GM10266 (cell line): Measurements from ENCODE around the gene ASTL.

Experiments
- DNase-seq: peaks from one replicate; pipeline ENCODE4 v3.0.0; 2012; ENCODE audit errors: extremely low spot score
- TF ChIP-seq, protein P1 (sequence below): IDR thresholded peaks from 2 replicates; pipeline ENCODE4 v1.5.1; 2012; ENCODE audit warnings: mild to moderate bottlenecking, low read depth; ENCODE audit not compliant: control insufficient read depth, insufficient read depth; ENCODE audit errors: missing control alignments

The ASTL gene

DNA sequence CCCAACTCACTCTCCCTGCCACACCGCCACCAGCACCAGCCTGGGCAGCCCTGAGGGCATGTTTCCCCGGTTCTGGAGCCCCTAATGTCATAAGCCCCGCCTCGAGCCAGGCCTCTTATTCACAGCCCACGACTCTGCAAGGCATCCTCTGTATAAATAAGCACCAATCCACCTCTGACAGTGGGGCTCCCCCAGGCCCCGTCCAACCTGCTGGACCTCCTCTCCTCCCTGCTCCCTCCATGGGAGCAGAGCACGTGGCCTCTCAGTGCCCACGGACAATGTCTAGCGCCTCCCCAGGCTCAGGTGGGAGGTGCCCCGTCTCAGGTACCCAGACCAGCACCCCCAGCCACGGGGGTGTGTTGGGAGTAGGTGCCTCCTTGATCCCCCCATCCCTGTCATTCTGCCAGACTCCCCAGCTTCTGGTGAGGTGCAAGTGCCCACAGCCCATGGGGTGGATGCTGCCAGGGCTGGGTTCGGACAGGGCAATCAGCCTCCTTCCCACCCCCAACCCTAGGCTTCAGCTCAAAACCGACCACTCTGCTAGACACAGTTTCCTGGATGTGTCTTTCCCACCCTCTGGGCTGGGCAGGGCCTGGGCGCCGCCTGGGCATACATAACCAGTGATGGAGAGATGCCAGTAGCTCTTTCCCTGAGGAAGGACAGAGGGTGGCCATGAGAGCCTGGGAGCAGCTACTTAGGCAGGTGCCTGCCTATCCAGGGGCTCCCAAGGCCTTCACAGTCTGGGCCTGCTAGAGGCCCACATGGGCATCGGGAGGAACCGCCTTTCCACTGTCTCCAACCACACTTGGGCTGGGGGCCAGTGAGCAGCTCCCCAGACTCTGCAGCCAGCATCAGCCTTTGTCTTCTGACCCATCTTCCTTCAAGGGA lies 20.4 kb downstream of the ASTL start:
- TF ChIP-seq, protein P1, sequence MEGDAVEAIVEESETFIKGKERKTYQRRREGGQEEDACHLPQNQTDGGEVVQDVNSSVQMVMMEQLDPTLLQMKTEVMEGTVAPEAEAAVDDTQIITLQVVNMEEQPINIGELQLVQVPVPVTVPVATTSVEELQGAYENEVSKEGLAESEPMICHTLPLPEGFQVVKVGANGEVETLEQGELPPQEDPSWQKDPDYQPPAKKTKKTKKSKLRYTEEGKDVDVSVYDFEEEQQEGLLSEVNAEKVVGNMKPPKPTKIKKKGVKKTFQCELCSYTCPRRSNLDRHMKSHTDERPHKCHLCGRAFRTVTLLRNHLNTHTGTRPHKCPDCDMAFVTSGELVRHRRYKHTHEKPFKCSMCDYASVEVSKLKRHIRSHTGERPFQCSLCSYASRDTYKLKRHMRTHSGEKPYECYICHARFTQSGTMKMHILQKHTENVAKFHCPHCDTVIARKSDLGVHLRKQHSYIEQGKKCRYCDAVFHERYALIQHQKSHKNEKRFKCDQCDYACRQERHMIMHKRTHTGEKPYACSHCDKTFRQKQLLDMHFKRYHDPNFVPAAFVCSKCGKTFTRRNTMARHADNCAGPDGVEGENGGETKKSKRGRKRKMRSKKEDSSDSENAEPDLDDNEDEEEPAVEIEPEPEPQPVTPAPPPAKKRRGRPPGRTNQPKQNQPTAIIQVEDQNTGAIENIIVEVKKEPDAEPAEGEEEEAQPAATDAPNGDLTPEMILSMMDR: no peak
- no peak for DNase-seq

DNA sequence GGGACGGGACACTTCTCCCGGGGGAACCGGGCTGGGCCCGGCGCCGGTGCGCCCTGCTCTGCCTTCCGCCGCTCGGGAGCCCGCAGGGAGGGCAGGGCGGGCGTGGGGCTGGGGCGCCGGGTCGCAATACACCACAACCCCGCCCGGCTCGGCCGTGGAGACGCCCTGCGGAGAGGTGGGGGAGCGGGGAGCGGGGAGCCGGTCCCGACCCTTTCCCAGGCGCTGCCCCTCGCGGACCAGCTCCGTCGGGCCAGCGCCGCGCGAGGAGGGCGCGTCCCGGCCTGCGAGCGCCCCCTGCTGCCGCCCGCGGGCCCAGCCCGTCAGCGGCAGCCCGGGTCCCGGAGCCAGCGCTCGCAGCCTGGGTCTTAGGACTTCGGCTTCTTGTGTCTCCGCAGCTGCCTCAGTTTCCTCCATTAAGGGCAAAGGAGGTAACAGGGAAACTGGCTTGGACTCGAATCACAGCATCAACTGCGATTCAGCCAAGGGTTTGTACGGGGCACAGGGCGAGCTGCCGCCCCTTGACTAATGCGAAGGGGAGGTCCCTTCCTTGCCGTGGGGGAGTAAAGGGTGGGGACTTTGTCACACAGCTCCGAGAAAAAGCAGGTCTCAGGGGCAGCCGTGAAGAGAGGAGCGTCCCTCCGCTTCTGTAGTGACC lies 21.3 kb downstream of the ASTL start:
- peak; percentile 93 for DNase-seq
- TF ChIP-seq, protein P1: peak; percentile 94

DNA sequence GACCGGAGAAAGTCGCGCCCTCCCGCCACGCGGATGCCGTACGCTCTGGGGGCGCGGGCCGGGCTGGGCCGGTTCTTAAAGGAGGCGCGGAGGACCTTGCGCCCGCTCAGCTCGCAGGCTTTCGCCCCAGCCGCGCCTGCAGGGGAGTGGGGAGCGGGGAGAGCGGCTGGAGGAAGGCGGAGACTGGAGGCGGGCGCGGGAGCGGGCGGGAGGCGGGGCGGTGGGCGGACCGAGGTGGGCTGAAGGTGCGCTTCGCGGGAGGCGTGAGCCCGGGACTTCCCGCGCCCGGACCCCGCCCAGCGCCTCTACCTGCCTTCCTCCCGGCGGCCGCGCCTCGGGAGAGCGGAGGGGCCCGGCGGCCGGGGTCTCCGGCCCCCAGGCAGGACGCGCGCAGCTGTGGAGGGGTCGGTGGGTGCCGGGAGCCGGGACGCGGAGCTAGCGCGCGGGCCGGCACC lies 21.9 kb downstream of the ASTL start, which contains the start of gene ADRA2B:
Gene ADRA2B (minus strand): TSS at position 148 of the 455 bp plus-strand sequence. CDS start 422 bp downstream, outside the sequence.
- peak; percentile 89 for DNase-seq
- TF ChIP-seq, protein P1: no peak

DNA sequence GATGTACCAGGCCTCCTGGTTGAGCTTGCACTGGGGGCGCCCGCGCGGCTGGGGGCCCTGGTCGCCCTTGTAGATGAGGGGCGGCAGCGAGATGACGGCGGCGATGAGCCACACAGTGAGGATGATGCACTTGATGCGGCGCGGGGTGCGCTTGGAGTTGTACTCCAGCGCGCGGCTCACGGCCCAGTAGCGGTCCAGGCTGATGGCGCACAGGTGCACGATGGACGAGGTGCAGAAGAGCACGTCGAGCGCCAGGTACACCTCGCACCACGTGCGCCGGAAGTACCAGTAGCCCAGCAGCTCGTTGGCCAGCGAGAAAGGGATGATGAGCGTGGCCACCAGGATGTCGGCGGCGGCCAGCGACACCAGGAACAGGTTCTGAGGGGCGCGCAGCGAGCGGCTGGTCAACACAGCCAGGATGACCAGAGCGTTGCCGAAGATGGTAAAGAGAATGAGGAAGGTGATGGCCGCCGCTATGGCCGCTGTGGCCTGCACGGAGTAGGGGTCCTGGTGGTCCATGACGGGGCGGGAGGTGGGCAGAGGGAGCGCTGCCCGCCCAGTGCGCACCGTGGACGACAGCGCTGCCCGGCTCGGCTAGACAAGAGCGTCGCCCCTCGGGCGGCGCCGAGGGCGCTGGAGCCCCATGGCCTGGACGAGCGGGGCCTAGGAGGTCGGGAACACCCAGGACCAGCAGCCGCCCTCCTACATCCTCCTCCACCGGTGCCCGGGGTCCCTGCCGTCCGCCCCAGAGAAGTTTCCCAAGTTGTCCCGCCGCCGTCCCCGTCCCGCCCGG lies 22.5 kb downstream of the ASTL start:
- DNase-seq: no peak

DNA sequence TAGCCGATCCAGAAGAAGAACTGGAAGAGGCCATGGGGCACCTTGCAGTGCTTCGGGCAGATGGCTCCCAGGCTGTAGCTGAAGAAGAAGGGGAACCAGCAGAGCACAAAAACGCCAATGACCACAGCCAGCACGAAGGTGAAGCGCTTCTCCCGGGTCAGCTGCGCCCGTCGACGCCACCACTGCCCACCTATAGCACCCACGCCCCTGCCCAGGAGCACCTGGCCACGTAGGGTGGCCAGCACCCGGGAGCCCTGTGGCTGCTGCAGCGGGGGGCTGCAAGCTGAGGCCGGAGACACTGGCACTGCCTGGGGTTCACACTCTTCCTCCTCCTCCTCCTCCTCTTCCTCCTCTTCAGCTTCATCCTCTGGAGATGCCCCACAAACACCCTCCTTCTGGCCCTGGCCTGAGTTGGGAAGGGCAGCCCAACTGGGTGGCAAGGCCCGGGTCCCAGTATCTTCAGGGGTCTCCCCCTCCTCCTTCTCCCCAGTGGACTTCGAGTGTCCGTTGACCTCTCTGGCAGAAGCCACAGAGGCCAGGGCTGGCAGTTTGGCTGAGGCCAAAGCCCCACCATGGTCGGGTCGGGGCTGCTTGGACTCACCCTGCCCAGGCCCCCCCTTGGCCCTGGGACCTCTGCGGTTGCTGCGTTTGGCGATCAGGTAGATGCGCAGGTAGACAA lies 23.3 kb downstream of the ASTL start:
- TF ChIP-seq, protein P1: no peak
- DNase-seq: no peak

More for the DNA sequence above, 22.5 kb downstream of the ASTL start:
- TF ChIP-seq, protein P1: no peak

DNA sequence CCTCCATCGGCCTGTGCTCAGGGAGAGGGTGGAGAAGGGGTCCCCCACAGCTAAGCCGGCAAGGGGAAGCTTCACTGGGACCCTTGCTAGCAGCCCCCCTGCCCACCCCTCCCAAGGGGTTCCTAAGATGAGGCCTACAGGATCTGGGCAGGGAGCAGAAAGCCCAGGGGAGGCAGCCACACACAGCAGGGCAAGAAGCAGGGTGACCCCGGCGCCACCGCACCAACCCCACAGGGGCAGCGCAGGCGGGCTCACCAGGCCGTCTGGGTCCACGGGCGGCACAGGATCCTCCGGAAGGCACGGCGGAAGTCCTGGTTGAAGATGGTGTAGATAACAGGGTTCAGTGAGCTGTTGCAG lies 23.8 kb downstream of the ASTL start:
- DNase-seq: no peak
- TF ChIP-seq, protein P1: no peak
